Colonic mucosa (tissue), 4 donors: Measurements from ENCODE around the gene ROPN1B. TPM values are rescaled to one million over a fixed set of nuclear protein-coding genes. Genes with fewer than 3 reads are reported as not detected.
A peak's percentile ranks its signal among the peaks of the same experiment; 100 is the strongest.
"Not testable (repeated sequence)": the region's sequence is repeated elsewhere in the genome, so short reads cannot be mapped to it uniquely, and the experiment has no call there.

ENCODE experiments used
- DNase-seq: peaks from one replicate; pipeline ENCODE4 v3.0.0-alpha.2; 2020
- H3K27ac ChIP-seq: fragments of 200-600 bp; one replicate; pipeline ENCODE4 v1.8.0; 2021
- H3K27me3 ChIP-seq: fragments of 200-600 bp; one replicate; pipeline ENCODE4 v1.8.0; 2021
- H3K36me3 ChIP-seq: fragments of 200-600 bp; one replicate; pipeline ENCODE4 v1.8.0; 2021
- H3K4me1 ChIP-seq: fragments of 200-600 bp; one replicate; pipeline ENCODE4 v1.8.0; 2021; ENCODE audit warnings: mild to moderate bottlenecking
- H3K4me3 ChIP-seq: fragments of 200-600 bp; one replicate; pipeline ENCODE4 v1.8.0; 2021
- H3K9ac ChIP-seq, 2 donors: one replicate each; pipeline ENCODE4 v1.7.0; 2013; ENCODE audit warnings: control low read depth in 2 of 2, low read depth in 2 of 2, low read length in 2 of 2
- H3K9me3 ChIP-seq: fragments of 200-600 bp; one replicate; pipeline ENCODE4 v1.8.0; 2021
- CTCF ChIP-seq: fragments of 200-600 bp; IDR thresholded peaks from one replicate; pipeline ENCODE4 v1.8.0; 2022; ENCODE audit warnings: antibody characterized with exemption, mild to moderate bottlenecking
- intact Hi-C: fragments of 100-400 bp; cut with DNase I; formaldehyde crosslinking; loops from one replicate; pipeline ENCODE4 v1.14.1; 2022
- total RNA-seq, 2 donors: library from RNA; stranded (reverse); fragmentation: NEBNext Ultra II Directional in 1 of 2; extraction: Animal tissue kit (Norgen Biotek cat#: 25700) in 1 of 2; gene quantifications; one replicate each; pipeline ENCODE4 v1.2.1, GENCODE V29; 2021
- donor health status: healthy.
- donor health status: DM: no; HTN: no; CAD: no.
- donor health status: DM: no; HTN: no; CAD: no.

The ROPN1B gene
- total RNA-seq, 2 donors from 2014 or later = not detected

GRCh38 chr3:125990253-125990970 is 21.4 kb downstream of the ROPN1B start:
- Histone ChIP-seq H3K9ac (peak overlapping the region; percentile 55 to 66), H3K27me3 (no peaks in the 10 kb centered on the region), H3K27ac (peak overlapping the region; percentile 54), H3K4me1 (no peaks in the 10 kb centered on the region), H3K4me3 (peak overlapping the region; percentile 55), H3K36me3 (no peaks in the 10 kb centered on the region), H3K9me3 (no peaks in the 10 kb centered on the region)
- no peak for TF ChIP-seq CTCF
- intact Hi-C loops = no loop called here
- peak; percentile 77 for DNase-seq

GRCh38 chr3:125996751-125997150 is 27.8 kb downstream of the ROPN1B start:
- intact Hi-C loops, H3K9ac ChIP-seq, H3K27me3 ChIP-seq, H3K9me3 ChIP-seq, DNase-seq, H3K27ac ChIP-seq, H3K36me3 ChIP-seq, H3K4me1 ChIP-seq, H3K4me3 ChIP-seq: not testable (repeated sequence)

- no peaks in the 10 kb centered on the region for H3K9me3 ChIP-seq
- no peaks in the 10 kb centered on the region for H3K4me1 ChIP-seq
- no peaks in the 10 kb centered on the region for H3K27me3 ChIP-seq
- no peak overlapping the region for H3K27ac ChIP-seq
- H3K4me3 ChIP-seq = no peak overlapping the region
- TF ChIP-seq CTCF = no peak
- intact Hi-C loops = no loop called here
- H3K9ac ChIP-seq = no peak overlapping the region
- DNase-seq = no peak
- no peaks in the 10 kb centered on the region for H3K36me3 ChIP-seq
These were observed 33.2 kb downstream of the ROPN1B start for GRCh38 chr3:126002189-126002588.

- no peak for DNase-seq
- Histone ChIP-seq H3K4me1 (no peaks in the 10 kb centered on the region), H3K36me3 (no peaks in the 10 kb centered on the region), H3K27ac (no peak overlapping the region), H3K4me3 (no peak overlapping the region), H3K9me3 (no peaks in the 10 kb centered on the region), H3K27me3 (no peaks in the 10 kb centered on the region), H3K9ac (no peak overlapping the region)
- intact Hi-C loops = no loop called here
- no peak for TF ChIP-seq CTCF
These were observed 34.6 kb downstream of the ROPN1B start for GRCh38 chr3:126003447-126004190.

GRCh38 chr3:126004217-126004616 is 35.2 kb downstream of the ROPN1B start:
- intact Hi-C loops = no loop called here
- Histone ChIP-seq H3K9ac (no peak overlapping the region), H3K36me3 (no peaks in the 10 kb centered on the region), H3K9me3 (no peaks in the 10 kb centered on the region), H3K27me3 (no peaks in the 10 kb centered on the region), H3K4me3 (no peak overlapping the region), H3K4me1 (no peaks in the 10 kb centered on the region), H3K27ac (no peak overlapping the region)
- no peak for TF ChIP-seq CTCF
- no peak for DNase-seq

GRCh38 chr3:126004692-126005091 is 35.7 kb downstream of the ROPN1B start:
- H3K27ac ChIP-seq = no peak overlapping the region
- no peak for TF ChIP-seq CTCF
- H3K36me3 ChIP-seq = no peaks in the 10 kb centered on the region
- no peaks in the 10 kb centered on the region for H3K4me1 ChIP-seq
- H3K9me3 ChIP-seq = no peaks in the 10 kb centered on the region
- DNase-seq = no peak
- no peak overlapping the region for H3K9ac ChIP-seq
- intact Hi-C loops = no loop called here
- no peaks in the 10 kb centered on the region for H3K27me3 ChIP-seq
- H3K4me3 ChIP-seq = no peak overlapping the region
